Measurements from ENCODE around the gene SETD4.

- TF ChIP-seq, protein P1, sequence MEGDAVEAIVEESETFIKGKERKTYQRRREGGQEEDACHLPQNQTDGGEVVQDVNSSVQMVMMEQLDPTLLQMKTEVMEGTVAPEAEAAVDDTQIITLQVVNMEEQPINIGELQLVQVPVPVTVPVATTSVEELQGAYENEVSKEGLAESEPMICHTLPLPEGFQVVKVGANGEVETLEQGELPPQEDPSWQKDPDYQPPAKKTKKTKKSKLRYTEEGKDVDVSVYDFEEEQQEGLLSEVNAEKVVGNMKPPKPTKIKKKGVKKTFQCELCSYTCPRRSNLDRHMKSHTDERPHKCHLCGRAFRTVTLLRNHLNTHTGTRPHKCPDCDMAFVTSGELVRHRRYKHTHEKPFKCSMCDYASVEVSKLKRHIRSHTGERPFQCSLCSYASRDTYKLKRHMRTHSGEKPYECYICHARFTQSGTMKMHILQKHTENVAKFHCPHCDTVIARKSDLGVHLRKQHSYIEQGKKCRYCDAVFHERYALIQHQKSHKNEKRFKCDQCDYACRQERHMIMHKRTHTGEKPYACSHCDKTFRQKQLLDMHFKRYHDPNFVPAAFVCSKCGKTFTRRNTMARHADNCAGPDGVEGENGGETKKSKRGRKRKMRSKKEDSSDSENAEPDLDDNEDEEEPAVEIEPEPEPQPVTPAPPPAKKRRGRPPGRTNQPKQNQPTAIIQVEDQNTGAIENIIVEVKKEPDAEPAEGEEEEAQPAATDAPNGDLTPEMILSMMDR (conservative IDR thresholded peaks at IDR 0.05 in 1 of 2, IDR thresholded peaks at IDR 0.05 in 1 of 2; ENCODE audit: low read depth in 1 of 2, low read length in 2 of 2) = no peak
- TF ChIP-seq EZH2 (IDR thresholded peaks at IDR 0.05; ENCODE audit: low read length, missing control alignments) = no peak
Observed at GRCh38 chr21:36097427-36098181, 37.3 kb upstream of the SETD4 start.
